Stimulated activated CD4-positive, alpha-beta T cell treated with anti-CD3 and anti-CD28 coated beads, Interleukin-4, amount 100 ng/mL, for 48 hours (primary cell): ENCODE measurements around the gene CARM1.
"Not testable (repeated sequence)": the region's sequence is repeated elsewhere in the genome, so short reads cannot be mapped to it uniquely, and the experiment has no call there.

Experiments
- DNase-seq, 2 donors: peaks; one replicate each; pipeline ENCODE4 v3.0.0-alpha.2; 2020; ENCODE audit warnings: low read depth in 2 of 2

Gene CARM1

GRCh38 chr19:10872546-10873107 lies 1.3 kb downstream of the CARM1 start:
- no peak for DNase-seq

- DNase-seq, result no peak
These were observed 2.7 kb downstream of the CARM1 start for GRCh38 chr19:10874024-10874423.

DNA sequence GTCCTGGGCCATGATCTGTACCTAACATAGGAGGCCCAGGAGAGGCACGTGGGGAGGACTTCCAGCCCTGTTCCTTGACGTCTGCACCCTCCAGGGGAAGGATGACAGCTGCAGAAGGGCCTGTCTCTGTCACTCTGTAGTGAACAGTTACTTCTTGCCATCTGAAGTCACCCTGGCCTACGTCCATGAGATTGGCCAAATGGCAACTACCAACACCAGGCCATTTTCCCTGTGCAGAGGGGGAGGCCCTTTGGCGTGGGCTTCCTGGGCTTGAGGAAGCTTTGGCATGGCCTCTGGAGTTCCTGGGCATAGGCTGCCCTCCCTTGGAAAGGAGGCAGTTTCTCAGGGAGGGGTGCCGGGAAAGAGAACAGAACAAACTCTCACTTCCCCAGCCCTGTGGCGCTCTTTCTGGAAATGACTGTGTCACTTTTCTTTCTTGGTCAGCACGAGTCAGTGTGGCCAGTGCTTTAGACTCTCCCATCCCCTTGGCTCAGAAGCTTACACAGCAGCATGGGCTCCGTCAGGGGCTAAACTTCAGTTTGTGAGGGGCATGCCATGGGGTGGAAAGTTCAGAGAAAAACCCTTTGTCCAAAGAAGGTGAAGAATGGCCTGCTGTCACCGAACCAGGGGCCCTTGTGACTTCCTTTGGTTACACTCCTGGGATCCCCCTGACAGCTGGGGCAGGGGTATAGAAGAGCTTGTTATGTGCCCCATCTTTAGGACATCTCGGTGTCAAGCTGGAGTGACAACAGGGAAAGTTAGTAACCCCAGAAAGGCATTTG lies 5.3 kb downstream of the CARM1 start:
- DNase-seq, result no peak

DNA sequence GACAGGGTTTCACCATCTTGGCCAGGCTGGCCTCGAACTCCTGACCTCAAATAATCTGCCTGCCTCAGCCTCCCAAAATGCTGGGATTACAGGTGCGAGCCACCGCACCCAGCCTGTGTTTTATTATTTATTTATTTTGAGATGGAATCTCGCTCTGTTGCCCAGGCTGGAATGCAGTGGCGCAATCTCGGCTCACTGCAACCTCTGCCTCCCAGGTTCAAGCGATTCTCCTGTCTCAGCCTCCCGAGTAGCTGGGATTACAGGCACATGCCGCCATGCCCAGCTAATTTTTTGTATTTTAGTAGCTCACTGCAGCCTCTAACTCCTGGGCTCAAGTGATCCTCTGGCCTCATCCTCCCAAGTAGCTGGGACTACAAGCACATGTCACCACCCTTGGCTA lies 6.3 kb downstream of the CARM1 start:
- DNase-seq, result not testable (repeated sequence)

GRCh38 chr19:10878253-10878652 lies 6.9 kb downstream of the CARM1 start:
- no peak for DNase-seq

- no peak for DNase-seq
These were observed 10.2 kb downstream of the CARM1 start for GRCh38 chr19:10881403-10882107.

DNA sequence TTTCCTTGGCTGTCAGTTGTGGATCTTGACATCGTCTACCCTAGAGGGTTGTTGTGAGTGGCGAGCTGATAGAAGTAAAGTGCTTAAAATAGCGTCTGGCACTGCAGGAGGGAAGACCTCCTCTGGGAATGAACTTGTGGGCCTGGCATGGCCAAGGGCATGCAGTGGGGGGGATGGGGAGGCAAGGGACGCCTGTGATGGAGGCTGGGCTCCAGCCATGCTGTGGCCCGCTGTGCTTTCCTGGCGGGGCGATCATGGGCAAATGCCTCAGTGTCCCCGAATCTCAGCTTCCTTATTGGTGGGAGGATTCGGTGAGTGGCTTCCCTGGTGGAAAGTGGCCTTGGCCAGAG lies 10.7 kb downstream of the CARM1 start:
- DNase-seq, result no peak

DNA sequence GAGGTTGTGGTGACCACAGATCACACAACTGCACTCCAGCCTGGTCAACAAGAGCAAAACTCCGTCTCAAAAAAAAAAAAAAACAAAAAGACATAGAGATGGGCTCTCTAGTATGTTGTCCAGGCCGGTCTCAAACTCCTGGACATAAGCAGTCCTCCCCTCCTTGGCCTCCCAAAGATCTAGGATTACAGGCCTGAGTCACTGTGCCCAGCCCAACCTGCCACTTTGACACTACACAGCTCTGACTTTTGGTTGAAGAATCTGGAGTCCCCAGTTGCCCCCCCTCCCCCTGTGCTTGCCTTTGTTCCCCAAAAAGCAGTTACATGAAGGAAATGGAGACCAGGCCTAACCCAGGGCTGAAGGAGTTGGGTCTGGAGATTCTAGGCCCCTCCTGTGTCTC lies 12.9 kb downstream of the CARM1 start:
- no peak for DNase-seq

DNA sequence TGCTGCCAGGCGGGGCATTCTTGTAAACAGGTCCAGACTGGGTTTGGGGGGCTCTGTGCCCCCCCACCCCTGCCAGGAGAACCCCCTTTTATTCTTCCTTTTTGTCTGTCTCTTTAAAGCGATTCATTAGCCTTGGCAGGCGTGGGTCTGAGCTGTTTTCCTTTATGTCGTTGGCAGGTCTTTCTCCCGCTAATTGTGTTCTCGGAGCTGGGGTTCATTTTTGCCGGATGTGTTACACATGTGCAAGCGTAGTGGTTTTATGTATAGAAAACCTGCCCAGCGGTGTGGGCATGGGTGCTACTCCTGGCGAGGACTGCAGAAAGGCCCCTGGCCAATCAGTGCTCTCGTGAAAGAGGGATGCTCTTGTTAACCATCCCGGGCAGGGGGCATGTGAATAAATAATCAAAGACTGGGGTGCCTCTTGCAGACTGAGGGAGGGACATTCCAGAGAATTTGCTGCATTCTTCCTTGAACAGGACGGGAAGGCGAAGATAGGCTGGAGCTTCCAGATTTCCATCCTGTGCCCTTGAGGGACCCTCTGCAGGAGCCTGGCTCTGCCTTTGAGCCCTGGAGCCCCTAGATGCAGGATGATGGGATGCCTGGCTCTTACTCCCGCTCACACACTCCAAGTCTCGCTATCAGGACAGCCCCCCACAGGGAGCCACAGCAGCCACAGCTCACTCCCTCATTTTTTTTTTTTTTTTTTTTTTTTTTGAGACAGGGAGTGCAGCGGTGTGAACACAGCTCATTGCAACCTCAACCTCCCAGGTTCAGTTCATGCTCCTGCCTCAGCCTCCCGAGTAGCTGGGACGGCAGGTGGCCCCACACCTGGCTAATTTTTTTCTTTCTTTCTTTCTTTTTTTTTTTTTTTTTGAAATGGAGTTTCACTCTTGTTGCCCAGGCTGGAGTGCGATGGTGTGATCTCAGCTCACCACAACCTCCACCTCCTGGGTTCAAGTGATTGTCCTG lies 14.1 kb downstream of the CARM1 start:
- no peak for DNase-seq

DNA sequence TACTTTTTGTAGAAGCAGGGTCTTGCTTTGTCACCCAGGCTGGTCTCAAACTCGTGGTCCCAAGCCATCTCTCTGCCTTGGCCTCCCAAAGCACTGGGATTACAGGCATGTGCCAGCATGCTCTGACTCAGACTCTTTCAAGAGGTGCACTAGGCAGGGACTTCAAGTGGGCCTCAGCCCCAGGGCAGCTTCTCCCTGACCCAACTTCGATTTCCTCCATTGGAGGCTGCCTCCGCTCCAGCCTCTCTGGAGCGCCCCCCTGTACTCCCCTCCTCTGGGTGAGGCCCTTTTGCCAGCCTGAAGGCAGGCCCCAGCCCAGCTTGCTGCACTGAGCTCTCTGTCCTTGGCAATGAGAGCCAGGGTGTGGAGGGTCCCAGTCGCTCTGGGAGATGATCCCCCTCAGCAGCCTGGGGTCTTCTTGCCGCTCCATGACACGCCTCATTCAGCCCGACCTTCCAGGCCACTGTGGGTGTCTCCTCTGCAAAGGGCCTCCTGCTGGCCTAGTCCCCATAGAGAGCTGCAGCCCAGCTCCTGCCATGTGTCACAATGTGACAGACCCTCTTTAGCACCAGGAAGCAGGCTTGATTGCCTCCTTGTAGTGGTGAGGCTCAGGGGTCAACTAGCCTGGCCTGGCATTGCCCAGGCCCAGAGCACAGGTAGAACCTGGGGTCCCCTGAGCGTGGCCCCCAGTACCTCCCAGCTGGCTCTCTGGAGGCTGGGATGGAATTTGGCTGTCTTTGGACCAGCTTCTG lies 16.4 kb downstream of the CARM1 start:
- no peak for DNase-seq

DNA sequence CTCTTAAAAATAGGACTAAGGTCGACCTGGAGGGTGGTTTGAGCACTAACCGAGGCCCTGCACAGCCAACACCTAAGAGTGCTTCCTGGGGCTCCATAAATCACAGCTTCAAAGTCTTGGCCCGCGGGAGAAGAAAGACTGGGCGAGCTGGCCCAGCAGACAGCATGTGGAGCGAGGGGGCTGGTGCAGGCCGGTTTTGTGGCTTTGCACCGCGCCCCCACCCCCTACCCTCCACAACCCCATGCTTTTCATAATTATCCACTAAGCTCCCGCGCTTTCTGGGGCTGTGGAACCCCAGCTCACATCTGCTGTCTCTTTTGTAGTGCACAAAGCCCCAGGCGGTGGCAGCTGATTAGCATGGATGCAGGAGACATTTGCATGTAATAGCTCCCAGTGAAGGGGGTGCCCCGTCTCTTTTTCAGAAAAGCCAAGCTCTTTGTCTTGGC lies 17.1 kb downstream of the CARM1 start:
- no peak for DNase-seq

DNA sequence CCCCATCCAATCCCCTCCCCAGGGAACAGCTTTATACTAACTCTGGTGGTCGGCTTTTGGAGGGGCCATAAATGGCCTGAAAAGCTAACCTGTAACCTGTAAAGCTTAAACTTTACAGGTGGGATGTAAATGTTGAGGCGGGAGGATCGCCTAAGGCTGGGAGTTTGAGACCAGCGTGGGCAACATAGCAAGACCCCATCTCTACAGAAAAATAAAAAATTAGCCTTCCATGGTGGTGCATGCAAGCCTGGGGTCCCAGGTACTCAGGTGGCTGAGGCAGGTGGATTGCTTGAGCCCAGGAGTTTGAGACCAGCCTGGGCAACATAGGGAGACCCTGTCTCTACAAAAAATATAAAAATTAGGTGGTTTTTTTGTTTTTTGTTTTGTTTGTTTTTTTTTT lies 18.5 kb downstream of the CARM1 start:
- no peak for DNase-seq

DNA sequence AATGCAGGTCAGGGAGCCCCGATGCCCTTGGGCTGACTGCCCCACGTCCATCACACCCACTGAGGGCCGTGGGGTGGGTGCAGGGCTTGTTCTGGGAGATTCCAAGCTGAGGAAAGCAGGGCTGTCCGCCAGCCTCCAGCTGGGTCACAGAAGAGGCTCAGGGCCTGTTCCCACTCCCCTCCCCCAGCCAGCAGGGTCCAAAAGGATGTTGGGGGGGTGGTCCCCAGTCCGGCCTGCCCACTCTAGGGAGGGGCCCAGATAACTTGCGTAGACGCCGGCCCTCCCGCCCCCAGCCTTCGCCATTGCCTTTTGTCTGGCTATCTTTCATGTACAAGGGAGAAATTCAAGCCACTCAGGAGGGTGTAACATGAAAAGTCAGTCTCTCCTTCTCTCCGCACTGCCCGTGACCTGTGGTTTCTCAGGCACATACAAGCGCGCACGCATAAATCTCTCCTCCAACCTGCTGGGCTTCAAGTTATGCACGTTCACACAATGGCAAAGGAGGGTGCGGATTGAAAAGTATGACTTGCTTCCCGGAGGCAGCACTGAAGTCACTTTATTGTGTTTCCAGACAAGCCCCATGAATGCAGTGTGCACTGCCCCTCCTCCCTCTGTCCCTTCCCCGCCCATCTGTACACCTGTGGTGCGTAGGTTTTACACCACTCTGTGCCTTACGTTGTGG lies 20.2 kb downstream of the CARM1 start:
- no peak for DNase-seq

DNA sequence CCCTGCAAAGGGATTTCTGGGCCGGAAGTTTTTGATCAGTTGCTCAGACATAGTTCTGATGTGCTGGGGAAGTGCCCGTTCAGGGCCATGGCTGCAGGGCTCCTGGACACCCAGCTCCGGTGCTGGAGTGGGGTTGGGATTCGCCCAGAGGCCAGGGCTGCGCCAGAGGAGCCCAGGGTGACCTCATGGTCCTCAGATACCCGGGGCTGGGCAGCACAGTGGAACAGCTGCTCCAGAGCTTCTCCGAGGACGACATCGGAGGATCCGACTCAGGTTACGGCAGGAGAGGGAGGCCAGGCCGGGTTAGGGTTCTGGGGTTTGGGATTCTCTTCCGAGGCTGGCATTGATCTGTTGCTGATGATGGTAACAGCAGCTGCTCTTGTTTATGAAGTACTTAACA lies 20.9 kb downstream of the CARM1 start:
- no peak for DNase-seq

GRCh38 chr19:10894911-10895213 lies 23.5 kb downstream of the CARM1 start:
- DNase-seq, result no peak

- DNase-seq, result no peak
These were observed 24.0 kb downstream of the CARM1 start for GRCh38 chr19:10895363-10895762.

DNA sequence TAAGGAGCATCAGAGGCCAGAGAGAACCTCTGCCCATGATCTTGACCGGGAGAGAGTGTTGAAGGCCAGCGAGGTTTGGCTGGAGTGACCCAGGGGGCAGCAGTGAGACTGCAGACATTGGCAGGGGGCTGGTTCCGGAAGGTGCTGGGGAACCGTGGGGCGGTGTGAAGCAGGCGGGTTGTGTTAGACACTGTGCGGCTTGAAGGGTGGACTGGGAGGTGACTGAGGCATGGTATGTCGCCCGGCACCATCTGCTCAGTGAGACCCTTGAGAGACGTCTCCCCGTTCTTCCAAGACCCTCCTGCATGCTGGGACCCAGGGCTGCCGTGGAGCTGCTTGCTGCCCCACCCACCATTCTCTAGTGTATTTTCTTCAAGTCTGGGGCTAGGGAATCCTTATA lies 24.6 kb downstream of the CARM1 start:
- no peak for DNase-seq

DNA sequence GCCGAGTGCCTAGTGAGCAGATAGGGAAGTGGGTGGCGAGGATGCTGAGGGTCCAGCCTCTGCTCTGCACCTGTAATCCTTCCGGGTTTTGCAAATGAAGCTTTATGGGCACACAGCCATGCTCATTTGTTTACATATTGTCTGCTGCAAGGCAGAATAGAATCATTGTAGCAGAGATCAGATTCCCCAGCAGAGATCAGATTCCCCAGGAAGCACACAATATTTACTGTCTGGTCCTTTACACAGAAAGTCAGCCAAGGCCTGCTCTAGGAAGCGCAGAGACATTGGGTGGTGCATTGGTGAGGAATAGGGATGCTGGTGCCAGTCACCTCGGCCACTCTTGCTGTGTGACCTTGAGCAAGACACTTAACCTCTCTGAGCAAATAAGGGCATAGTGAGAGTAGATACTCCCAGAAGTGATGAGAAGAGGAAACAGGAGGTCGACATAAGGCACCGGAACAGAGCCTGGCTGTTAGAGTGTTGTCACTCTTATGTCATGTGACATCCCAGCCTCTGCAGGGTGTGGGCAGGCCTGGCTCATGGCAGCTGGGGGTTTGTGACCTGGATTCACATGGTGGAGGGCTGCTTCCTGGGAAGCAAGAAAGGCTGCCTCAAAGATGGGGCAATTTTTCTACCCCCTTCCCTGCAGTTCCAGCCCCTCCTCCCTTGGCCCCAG lies 25.6 kb downstream of the CARM1 start:
- DNase-seq, result no peak

GRCh38 chr19:10898633-10899032 lies 27.3 kb downstream of the CARM1 start:
- DNase-seq, result no peak

DNA sequence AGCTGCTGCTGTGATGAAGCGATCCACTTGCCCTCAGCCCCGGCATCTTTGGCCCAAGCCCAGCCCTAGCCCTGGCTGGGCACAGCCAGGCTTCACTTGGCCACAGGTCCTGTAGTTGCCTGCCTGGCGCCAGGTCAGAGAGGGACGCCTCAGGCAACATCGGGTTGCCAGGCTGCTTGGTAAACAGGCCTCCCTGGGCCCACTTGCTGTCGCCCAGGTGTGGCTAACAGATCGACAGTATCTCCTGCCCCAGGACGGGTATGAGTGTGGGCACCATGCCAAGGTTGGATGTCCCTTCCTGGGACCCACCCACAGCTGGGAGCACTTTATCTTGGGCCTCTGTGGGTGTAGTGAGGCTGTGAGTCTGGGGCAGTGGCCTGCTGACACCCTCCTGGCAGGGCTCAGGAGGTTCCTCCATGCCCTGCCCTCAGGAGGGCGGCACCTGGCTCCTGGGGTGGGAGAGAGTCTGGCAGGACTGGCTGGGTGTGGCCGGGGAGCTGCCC lies 27.8 kb downstream of the CARM1 start:
- no peak for DNase-seq
